Cardiac fibroblast (primary cell): ENCODE measurements around the gene GPC3.

Experiments used
- DNase-seq, 2 donors: peaks; one replicate each; pipeline versions ENCODE4 v3.0.0 to v3.0.0-alpha.2; 2010; ENCODE audit warnings: low read depth in 2 of 2
- H3K4me3 ChIP-seq, 2 donors: replicated peaks in 1 of 2; 1 replicate in 1 of 2; 2 replicates in 1 of 2; pipeline ENCODE4 v1.5.1; 2011; ENCODE audit warnings: low read depth in 2 of 2, low read length in 2 of 2, mild to moderate bottlenecking in 2 of 2, moderate library complexity in 1 of 2
- TF ChIP-seq, protein P1 (sequence below): IDR thresholded peaks from one replicate; pipeline ENCODE4 v1.5.1; 2011; ENCODE audit warnings: low read depth, mild to moderate bottlenecking, low read length, inconsistent platforms

GPC3 gene

DNA sequence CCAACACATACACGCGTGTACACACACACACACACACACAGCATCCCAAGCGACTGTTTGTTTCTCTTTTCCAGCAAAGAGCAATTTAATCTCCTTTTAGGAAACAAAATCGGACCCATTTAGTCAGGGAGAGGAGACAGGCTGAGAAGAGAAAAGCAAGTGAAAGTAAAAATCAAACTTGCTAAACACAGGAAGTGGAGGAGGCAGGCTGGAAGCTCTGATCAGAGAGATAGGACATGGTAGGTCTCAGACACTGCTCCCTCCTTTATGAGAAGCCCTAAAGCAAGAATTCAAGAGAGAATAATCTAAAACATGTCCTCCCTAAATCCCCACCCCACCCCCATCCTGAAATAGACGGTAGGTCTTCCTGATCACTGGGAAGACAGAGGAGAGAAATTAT is 62.3 kb downstream of the GPC3 start:
- peak in 1 of 2 donors; percentile 13 for DNase-seq
- TF ChIP-seq, protein P1, sequence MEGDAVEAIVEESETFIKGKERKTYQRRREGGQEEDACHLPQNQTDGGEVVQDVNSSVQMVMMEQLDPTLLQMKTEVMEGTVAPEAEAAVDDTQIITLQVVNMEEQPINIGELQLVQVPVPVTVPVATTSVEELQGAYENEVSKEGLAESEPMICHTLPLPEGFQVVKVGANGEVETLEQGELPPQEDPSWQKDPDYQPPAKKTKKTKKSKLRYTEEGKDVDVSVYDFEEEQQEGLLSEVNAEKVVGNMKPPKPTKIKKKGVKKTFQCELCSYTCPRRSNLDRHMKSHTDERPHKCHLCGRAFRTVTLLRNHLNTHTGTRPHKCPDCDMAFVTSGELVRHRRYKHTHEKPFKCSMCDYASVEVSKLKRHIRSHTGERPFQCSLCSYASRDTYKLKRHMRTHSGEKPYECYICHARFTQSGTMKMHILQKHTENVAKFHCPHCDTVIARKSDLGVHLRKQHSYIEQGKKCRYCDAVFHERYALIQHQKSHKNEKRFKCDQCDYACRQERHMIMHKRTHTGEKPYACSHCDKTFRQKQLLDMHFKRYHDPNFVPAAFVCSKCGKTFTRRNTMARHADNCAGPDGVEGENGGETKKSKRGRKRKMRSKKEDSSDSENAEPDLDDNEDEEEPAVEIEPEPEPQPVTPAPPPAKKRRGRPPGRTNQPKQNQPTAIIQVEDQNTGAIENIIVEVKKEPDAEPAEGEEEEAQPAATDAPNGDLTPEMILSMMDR = no peak
- no peak overlapping the region for H3K4me3 ChIP-seq

DNA sequence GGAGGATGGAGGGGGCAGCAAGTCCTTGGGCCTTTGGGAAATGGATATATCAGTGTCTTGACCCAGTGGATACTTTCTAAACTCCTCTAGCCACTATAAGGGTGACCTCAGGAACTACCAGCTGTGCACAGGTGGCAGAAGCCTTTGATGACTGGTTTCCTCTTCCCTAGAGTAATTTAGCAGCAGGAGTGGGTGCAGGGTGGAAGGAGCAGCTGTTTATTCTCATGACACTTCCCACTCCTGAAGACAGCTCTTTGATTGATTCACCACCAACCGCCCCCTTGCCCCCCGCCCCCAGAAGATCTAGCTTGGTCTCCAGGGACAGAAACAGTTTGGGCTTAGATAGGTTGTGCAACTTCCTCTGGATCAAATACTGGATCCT is 63.0 kb downstream of the GPC3 start:
- no peak for DNase-seq
- TF ChIP-seq, protein P1 = no peak
- H3K4me3 ChIP-seq = no peak overlapping the region

DNA sequence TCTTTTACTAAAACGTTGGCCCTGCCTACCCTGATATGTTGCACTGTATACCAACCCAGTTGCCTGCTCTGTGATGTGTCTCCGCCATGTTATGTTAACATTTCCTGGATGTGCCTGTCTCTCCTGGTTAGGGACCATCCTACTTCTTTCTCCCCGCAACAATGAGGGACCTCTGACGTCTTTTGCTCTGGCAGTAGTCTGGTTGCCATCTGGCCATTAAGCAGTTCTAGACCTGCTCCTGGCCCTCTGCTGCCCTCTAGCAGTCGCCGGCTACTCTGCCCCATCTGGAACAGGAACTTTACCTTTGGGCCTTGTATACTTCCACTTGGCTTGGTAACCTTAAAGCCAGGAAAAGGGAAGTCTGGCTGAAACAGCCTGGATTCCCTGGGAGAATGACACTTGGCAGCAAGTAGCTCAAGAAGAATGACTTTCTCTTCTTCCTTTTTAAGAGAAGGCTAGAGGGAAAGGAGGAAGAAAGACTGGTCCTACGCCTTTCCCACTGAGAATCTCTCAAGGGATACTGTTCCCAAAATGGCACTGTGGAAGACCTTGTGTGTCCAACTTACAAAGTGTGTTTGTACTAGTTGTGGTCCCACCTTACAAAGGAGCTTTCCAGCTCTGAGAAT is 63.5 kb downstream of the GPC3 start:
- H3K4me3 ChIP-seq = no peak overlapping the region
- TF ChIP-seq, protein P1 = peak; percentile 21
- DNase-seq = peak; percentile 1 to 26

DNA sequence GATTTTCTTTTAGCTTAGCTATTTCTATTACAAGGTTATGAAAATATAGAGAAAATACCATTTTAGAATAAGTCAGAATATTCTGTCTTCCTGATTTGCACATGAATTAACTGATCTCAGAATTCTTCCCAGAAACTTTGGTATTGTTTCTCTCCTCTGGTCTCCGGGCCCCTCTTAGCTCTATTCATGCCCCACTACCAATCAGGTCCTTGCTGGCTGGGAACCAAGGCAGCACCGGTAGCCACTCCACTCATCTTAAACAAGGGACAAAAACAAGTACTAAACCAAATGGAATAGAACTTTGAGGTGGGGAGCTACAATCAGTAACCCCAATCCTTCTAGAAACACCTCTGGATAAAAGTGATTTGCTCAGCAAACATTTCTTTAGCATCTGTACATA is 64.3 kb downstream of the GPC3 start:
- H3K4me3 ChIP-seq = no peak overlapping the region
- DNase-seq = no peak
- TF ChIP-seq, protein P1 = no peak

DNA sequence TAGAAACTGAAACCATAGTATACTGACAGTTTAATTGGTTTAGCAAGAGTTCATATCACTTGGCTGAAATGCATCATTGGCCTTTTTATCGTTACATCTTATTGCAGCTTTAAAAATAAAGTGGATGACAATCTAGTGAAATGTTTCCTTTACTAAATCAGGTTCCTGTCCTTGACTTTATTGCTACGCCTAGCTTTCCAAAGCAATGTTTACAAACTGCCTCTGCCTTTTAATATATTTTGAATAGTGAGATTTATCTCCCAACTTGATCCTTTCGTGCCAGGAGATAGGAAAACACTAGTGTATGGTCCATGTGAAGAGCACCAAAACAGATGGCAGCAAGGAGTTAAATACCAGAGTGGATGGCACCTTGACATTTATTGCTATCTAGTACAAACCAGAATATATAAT is 67.0 kb downstream of the GPC3 start:
- DNase-seq = no peak
- H3K4me3 ChIP-seq = no peak overlapping the region
- TF ChIP-seq, protein P1 = no peak

DNA sequence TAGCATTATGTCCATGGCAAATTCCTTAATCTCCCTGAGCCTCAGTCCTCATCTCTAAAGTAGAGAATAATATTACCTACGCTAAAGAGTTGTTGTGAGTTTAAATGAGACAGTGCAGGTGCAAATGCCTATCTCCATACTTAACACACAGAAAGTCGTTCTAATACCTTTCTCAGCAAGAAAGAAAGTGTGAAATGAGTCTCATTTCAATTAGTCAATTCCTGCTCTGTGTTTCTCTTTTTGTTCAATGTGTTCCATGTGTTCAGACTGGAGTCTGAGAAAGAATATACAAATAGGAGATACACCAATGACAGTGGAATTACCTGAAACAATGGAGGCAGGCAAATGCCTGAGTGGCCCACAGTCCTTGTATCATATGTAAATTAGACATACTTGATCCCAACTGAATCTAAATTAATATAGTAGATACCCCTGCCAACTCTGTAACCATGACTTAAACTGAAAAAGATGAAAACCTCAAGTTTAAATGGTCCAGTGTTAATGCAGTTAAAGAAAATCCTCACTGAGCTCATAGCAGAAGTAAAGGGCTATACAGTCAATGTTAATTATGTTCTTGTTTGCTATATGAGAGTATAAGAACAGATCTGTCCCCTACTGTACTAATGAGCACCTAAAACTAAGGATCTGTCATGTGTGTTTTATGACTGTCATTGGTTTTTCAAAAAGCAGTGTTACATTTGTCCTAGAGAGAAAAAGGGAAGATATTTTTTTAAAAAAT is 68.2 kb downstream of the GPC3 start:
- no peak overlapping the region for H3K4me3 ChIP-seq
- no peak for DNase-seq
- TF ChIP-seq, protein P1 = no peak
